HepG2 (cell line): ENCODE data around the gene ZNF280A. TPM values are rescaled to one million over a fixed set of nuclear protein-coding genes. Genes with fewer than 3 reads are reported as not detected.

Source experiments
- ARID2 ChIP-seq: sonication (generic); formaldehyde crosslinking; IDR thresholded peaks from 2 replicates; pipeline ENCODE4 v1.8.1; 2022; ENCODE audit warnings: mild to moderate bottlenecking, missing genetic modification reagents, borderline replicate concordance
- CBFB ChIP-seq: sonication (generic); formaldehyde crosslinking; IDR thresholded peaks from 2 replicates; pipeline ENCODE4 v1.4.0; 2020; ENCODE audit warnings: missing genetic modification reagents
- FOXP1 ChIP-seq, 2 experiments: fragments of 450-650 bp in 1 of 2; IDR thresholded peaks; 2 replicates each; pipeline ENCODE4 v1.6.1; 2017 to 2018; ENCODE audit warnings: antibody characterized with exemption in 1 of 2
- HDAC6 ChIP-seq: fragments of 200-600 bp; sonication (generic); IDR thresholded peaks from 2 replicates; pipeline ENCODE4 v1.7.0; 2017; ENCODE audit warnings: mild to moderate bottlenecking, antibody characterized with exemption, low read length, low read depth
- HMGXB4 ChIP-seq, 2 experiments: sonication (generic) in 1 of 2; formaldehyde crosslinking in 1 of 2; IDR thresholded peaks; 2 replicates each; pipeline versions ENCODE4 v1.4.0 to v1.6.1; 2018 to 2020; ENCODE audit warnings: missing genetic modification reagents in 2 of 2, borderline replicate concordance in 1 of 2, low read depth in 1 of 2, mild to moderate bottlenecking in 1 of 2, missing biosample characterization in 1 of 2
- JUNB ChIP-seq: sonication (generic); formaldehyde crosslinking; IDR thresholded peaks from 2 replicates; pipeline ENCODE4 v1.8.0; 2022; ENCODE audit warnings: missing genetic modification reagents, mild to moderate bottlenecking, borderline replicate concordance
- PCBP2 ChIP-seq: fragments of 200-400 bp; formaldehyde crosslinking; optimal IDR thresholded peaks from 2 replicates; pipeline ENCODE3; 2018; ENCODE audit warnings: low read length, low read depth; ENCODE audit not compliant: poor library complexity, severe bottlenecking
- TAF1 ChIP-seq: sonication (generic); formaldehyde crosslinking; IDR thresholded peaks from 2 replicates; pipeline ENCODE4 v1.4.0; 2020; ENCODE audit warnings: missing genetic modification reagents
- TBL1XR1 ChIP-seq: fragments of 150-350 bp; IDR thresholded peaks from 2 replicates; pipeline ENCODE4 v1.6.1; 2014; ENCODE audit warnings: borderline replicate concordance, low read length; ENCODE audit not compliant: partially characterized antibody
- ZBTB4 ChIP-seq: sonication (generic); formaldehyde crosslinking; IDR thresholded peaks from 2 replicates; pipeline ENCODE4 v1.4.0; 2020; ENCODE audit warnings: missing genetic modification reagents, mild to moderate bottlenecking, borderline replicate concordance
- ZNF547 ChIP-seq: sonication (generic); formaldehyde crosslinking; IDR thresholded peaks from 2 replicates; pipeline ENCODE4 v1.5.1; 2020; ENCODE audit warnings: mild to moderate bottlenecking, missing genetic modification reagents
- ZNF775 ChIP-seq: sonication (generic); formaldehyde crosslinking; IDR thresholded peaks from 2 replicates; pipeline ENCODE4 v1.4.0; 2020; ENCODE audit warnings: missing genetic modification reagents, mild to moderate bottlenecking, moderate library complexity, borderline replicate concordance
- polyA plus RNA-seq, 8 experiments: library from polyadenylated mRNA; depleted of rRNA in 3 of 8; stranded (reverse) in 7 of 8; unstranded in 1 of 8; fragments of >200 nt; fragmentation: Illumina TruSeq in 4 of 8; extraction: Trizol in 4 of 8; gene quantifications; 2 replicates each; pipeline versions ENCODE4 v1.2.1 to v1.2.3, GENCODE V29; 2011 to 2016; ENCODE audit warnings: low read depth in 4 of 8, missing spikeins in 1 of 8, mixed read lengths in 1 of 8; ENCODE audit not compliant: insufficient read depth in 1 of 8
- total RNA-seq, 5 experiments: library from RNA; depleted of rRNA; stranded (reverse); fragments of >200 nt; fragmentation: Illumina TruSeq; extraction: Trizol; gene quantifications; 2 replicates each; pipeline ENCODE4 v1.2.3, GENCODE V29; 2016; ENCODE audit warnings: low read depth in 1 of 5
- TF ChIP-seq, protein P1 (sequence below): sonication (generic); formaldehyde crosslinking; IDR thresholded peaks from 2 replicates; pipeline ENCODE4 v1.4.0; 2020; ENCODE audit warnings: missing genetic modification reagents, borderline replicate concordance

ZNF280A gene
- total and polyA plus RNA-seq, 2 of the 13 experiments (the other 11 are each of a cell fraction or from before 2014, with no cell fraction given) = 1.4 to 2.9 TPM

DNA sequence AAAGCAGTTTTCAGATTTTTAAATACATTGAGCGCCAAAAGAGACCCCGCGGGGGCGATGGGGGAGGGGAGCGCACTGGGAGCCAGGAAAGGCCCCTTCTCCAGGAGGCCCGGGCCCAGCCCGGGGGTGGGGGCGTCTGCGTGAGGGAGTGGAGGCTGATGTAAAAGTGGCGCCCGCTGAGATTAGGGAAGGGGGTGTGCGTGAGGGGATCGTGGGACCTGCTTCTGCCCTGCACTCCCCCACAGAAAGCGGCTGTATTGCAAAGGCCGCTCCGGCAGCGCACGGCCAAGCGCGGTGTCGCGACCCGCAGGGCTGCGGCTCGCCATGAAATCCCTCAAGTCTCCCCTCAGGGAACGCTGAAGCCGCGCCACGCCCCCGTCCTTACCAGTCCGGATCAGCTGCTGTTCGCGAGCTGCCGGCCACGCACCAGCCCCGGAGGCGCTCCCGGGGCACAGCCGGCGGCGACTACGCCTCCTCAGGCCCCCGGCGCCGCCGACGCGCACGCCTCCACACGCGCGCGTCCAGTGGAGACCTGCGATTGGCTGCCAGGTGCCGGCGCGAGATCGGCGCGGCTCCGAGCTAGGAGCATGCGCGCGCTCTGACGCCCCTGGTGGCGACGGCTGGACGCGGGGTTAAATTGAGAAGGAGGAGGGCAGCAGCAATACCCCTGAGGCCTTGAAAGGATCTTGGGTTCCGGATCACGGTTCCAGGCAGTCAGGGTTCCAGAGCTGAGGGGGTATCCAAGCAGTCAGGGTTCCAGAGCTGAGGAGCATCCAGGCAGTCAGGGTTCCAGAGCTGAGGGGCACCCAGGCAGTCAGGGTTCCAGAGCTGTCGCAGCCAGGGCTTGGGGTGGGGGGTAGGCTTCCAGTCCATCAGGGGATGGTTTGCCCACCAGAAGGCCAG is 11.5 kb downstream of the ZNF280A start, which contains the start of gene ZNF280B (continued):
- TF ChIP-seq ZBTB4 (CRISPR knock-in tag) = no peak
- peak; percentile 79; the same call in 1 of the 2 replicates for TF ChIP-seq ARID2 (CRISPR knock-in tag)
- TF ChIP-seq JUNB (CRISPR knock-in tag) = no peak
- TF ChIP-seq, protein P1, sequence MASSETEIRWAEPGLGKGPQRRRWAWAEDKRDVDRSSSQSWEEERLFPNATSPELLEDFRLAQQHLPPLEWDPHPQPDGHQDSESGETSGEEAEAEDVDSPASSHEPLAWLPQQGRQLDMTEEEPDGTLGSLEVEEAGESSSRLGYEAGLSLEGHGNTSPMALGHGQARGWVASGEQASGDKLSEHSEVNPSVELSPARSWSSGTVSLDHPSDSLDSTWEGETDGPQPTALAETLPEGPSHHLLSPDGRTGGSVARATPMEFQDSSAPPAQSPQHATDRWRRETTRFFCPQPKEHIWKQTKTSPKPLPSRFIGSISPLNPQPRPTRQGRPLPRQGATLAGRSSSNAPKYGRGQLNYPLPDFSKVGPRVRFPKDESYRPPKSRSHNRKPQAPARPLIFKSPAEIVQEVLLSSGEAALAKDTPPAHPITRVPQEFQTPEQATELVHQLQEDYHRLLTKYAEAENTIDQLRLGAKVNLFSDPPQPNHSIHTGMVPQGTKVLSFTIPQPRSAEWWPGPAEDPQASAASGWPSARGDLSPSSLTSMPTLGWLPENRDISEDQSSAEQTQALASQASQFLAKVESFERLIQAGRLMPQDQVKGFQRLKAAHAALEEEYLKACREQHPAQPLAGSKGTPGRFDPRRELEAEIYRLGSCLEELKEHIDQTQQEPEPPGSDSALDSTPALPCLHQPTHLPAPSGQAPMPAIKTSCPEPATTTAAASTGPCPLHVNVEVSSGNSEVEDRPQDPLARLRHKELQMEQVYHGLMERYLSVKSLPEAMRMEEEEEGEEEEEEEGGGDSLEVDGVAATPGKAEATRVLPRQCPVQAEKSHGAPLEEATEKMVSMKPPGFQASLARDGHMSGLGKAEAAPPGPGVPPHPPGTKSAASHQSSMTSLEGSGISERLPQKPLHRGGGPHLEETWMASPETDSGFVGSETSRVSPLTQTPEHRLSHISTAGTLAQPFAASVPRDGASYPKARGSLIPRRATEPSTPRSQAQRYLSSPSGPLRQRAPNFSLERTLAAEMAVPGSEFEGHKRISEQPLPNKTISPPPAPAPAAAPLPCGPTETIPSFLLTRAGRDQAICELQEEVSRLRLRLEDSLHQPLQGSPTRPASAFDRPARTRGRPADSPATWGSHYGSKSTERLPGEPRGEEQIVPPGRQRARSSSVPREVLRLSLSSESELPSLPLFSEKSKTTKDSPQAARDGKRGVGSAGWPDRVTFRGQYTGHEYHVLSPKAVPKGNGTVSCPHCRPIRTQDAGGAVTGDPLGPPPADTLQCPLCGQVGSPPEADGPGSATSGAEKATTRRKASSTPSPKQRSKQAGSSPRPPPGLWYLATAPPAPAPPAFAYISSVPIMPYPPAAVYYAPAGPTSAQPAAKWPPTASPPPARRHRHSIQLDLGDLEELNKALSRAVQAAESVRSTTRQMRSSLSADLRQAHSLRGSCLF (CRISPR knock-in tag) = no peak
- no peak for TF ChIP-seq TBL1XR1
- no peak for TF ChIP-seq FOXP1 (IDR thresholded peaks at IDR 0.05)
- TF ChIP-seq FOXP1 (CRISPR knock-in tag; IDR thresholded peaks at IDR 0.05) = no peak
- no peak for TF ChIP-seq ZNF775
- TF ChIP-seq PCBP2 = no peak
- TF ChIP-seq HMGXB4 (CRISPR knock-in tag; IDR thresholded peaks at IDR 0.05; ENCODE audit: borderline replicate concordance in 1 of 2, low read depth in 1 of 2) = peak; percentile 84 to 93; a peak in 3 of 4 replicates
- no peak for TF ChIP-seq CBFB
- TF ChIP-seq HDAC6 = no peak
- TF ChIP-seq TAF1 (CRISPR knock-in tag) = peak; percentile 71
- peak; percentile 73; the same call in 1 of the 2 replicates for TF ChIP-seq ZNF547 (CRISPR knock-in tag)
